ENCODE results near the gene NISCH.

- TF ChIP-seq EZH2phosphoT487 (IDR thresholded peaks at IDR 0.05; ENCODE audit: unreplicated experiment) (no peak), CTCF (conservative IDR thresholded peaks at IDR 0.05; ENCODE audit: low read depth in 2 of 2) (no peak), POLR2AphosphoS5 (IDR thresholded peaks at IDR 0.05; ENCODE audit: low read depth) (peak; percentile 92), EZH2 (IDR thresholded peaks at IDR 0.05; ENCODE audit: low read depth, unreplicated experiment) (no peak), REST (IDR thresholded peaks at IDR 0.05; ENCODE audit: unreplicated experiment) (no peak), ZNF114 (CRISPR knock-in tag; IDR thresholded peaks at IDR 0.05) (no peak), JUNB (IDR thresholded peaks at IDR 0.05; ENCODE audit: unreplicated experiment) (no peak), CREB1 (CRISPR knock-in tag; IDR thresholded peaks at IDR 0.05; ENCODE audit: low read depth) (0 out of 2 replicates have a peak, but pooled peaks have one; percentile 16), ZNF331 (CRISPR knock-in tag; IDR thresholded peaks at IDR 0.05; ENCODE audit: low read depth) (no peak), ETS1 (IDR thresholded peaks at IDR 0.05) (no peak), STAT1 (IDR thresholded peaks at IDR 0.05; ENCODE audit: unreplicated experiment) (no peak)
These were observed at the start of gene NISCH for GRCh38 chr3:52455283-52456168.

Data from GM23338 (cell line).